LNCaP clone FGC (cell line): ENCODE results near the gene FAR2.

Experiments used
- DNase-seq: peaks from one replicate; pipeline ENCODE4 v3.0.0-alpha.2; 2011; ENCODE audit warnings: low read depth
- H3K4me3 ChIP-seq: 2 replicates; pipeline ENCODE4 v1.5.1; 2011; ENCODE audit warnings: mild to moderate bottlenecking, low read depth, low read length, control low read depth
- CTCF ChIP-seq: IDR thresholded peaks from 2 replicates; pipeline ENCODE4 v1.5.1; 2012; ENCODE audit warnings: mild to moderate bottlenecking; ENCODE audit not compliant: control insufficient read depth, insufficient read depth; ENCODE audit errors: extremely low read depth

The FAR2 gene

GRCh38 chr12:29273178-29273843 lies 124.2 kb downstream of the FAR2 start:
- no peak for DNase-seq
- TF ChIP-seq CTCF: no peak
- H3K4me3 ChIP-seq: no peak overlapping the region

- no peak for DNase-seq
- no peak for TF ChIP-seq CTCF
- H3K4me3 ChIP-seq: no peak overlapping the region
These were observed 126.8 kb downstream of the FAR2 start for GRCh38 chr12:29275834-29276233.

- no peak for DNase-seq
- no peak for TF ChIP-seq CTCF
- no peak overlapping the region for H3K4me3 ChIP-seq
These were observed 128.2 kb downstream of the FAR2 start for GRCh38 chr12:29277231-29277630.

GRCh38 chr12:29278673-29279420 lies 129.8 kb downstream of the FAR2 start:
- no peak for DNase-seq
- no peak for TF ChIP-seq CTCF

GRCh38 chr12:29281371-29282005 lies 132.4 kb downstream of the FAR2 start:
- no peak for DNase-seq
- TF ChIP-seq CTCF: no peak
- no peak overlapping the region for H3K4me3 ChIP-seq

More at GRCh38 chr12:29278673-29279420, 129.8 kb downstream of the FAR2 start:
- no peak overlapping the region for H3K4me3 ChIP-seq

- no peak for TF ChIP-seq CTCF
- H3K4me3 ChIP-seq: no peak overlapping the region
- DNase-seq: no peak
These were observed 133.1 kb downstream of the FAR2 start for GRCh38 chr12:29282031-29282816.
